WERI-Rb-1 (cell line): ENCODE results near the gene CDIP1.
A peak's percentile ranks its signal among the peaks of the same experiment; 100 is the strongest.

Source experiments
- DNase-seq: peaks from one replicate; pipeline ENCODE4 v3.0.0-alpha.2; 2020
- H3K27ac ChIP-seq: fragments of 250-450 bp; sonication (Bioruptor Pico); 2 replicates; pipeline ENCODE4 v1.5.1; 2020; ENCODE audit warnings: mild to moderate bottlenecking, moderate library complexity
- H3K27me3 ChIP-seq: fragments of 250-450 bp; sonication (Bioruptor Pico); 2 replicates; pipeline ENCODE4 v1.5.1; 2021; ENCODE audit warnings: mild to moderate bottlenecking, low read depth, moderate library complexity; ENCODE audit not compliant: insufficient read depth, severe bottlenecking
- H3K36me3 ChIP-seq: fragments of 250-450 bp; sonication (Bioruptor Pico); 2 replicates; pipeline ENCODE4 v1.5.1; 2020; ENCODE audit warnings: mild to moderate bottlenecking, moderate library complexity
- H3K4me3 ChIP-seq: 2 replicates; pipeline ENCODE4 v1.5.1; 2011; ENCODE audit warnings: low read depth, mild to moderate bottlenecking, control low read depth, low read length
- H3K9me3 ChIP-seq: fragments of 250-450 bp; sonication (Bioruptor Pico); 2 replicates; pipeline ENCODE4 v1.5.1; 2021; ENCODE audit warnings: mild to moderate bottlenecking, moderate library complexity; ENCODE audit not compliant: severe bottlenecking
- CTCF ChIP-seq: IDR thresholded peaks from 2 replicates; pipeline ENCODE4 v1.5.1; 2011; ENCODE audit warnings: low read depth, mild to moderate bottlenecking, control low read depth, inconsistent platforms, low read length

Gene CDIP1

GRCh38 chr16:4517812-4518680 lies 20.5 kb downstream of the CDIP1 start:
- peak; percentile 91 for TF ChIP-seq CTCF
- peak; percentile 77 for DNase-seq
- Histone ChIP-seq H3K36me3 (peaks cover 14% of the 10 kb centered on the region), H3K27ac (no peak overlapping the region; the same call in 1 of the 2 replicates), H3K9me3 (no peaks in the 10 kb centered on the region), H3K27me3 (no peaks in the 10 kb centered on the region), H3K4me3 (no peak overlapping the region)

GRCh38 chr16:4515611-4516233 lies 22.9 kb downstream of the CDIP1 start:
- Histone ChIP-seq H3K27ac (no peak overlapping the region), H3K9me3 (no peaks in the 10 kb centered on the region), H3K36me3 (peaks cover 34% of the 10 kb centered on the region), H3K4me3 (no peak overlapping the region), H3K27me3 (no peaks in the 10 kb centered on the region)
- DNase-seq = no peak
- TF ChIP-seq CTCF = no peak

GRCh38 chr16:4514606-4515005 lies 24.0 kb downstream of the CDIP1 start:
- Histone ChIP-seq H3K27ac (no peak overlapping the region), H3K9me3 (no peaks in the 10 kb centered on the region), H3K4me3 (no peak overlapping the region), H3K36me3 (peaks cover 45% of the 10 kb centered on the region), H3K27me3 (no peaks in the 10 kb centered on the region)
- no peak for DNase-seq
- TF ChIP-seq CTCF = no peak

- no peak for TF ChIP-seq CTCF
- Histone ChIP-seq H3K9me3 (no peaks in the 10 kb centered on the region), H3K4me3 (no peak overlapping the region), H3K27ac (no peak overlapping the region), H3K36me3 (peaks cover 53% of the 10 kb centered on the region), H3K27me3 (no peaks in the 10 kb centered on the region)
- DNase-seq = no peak
Observed at GRCh38 chr16:4513881-4514280, 24.7 kb downstream of the CDIP1 start.

GRCh38 chr16:4513086-4513860 lies 25.3 kb downstream of the CDIP1 start:
- no peak for TF ChIP-seq CTCF
- Histone ChIP-seq H3K9me3 (no peaks in the 10 kb centered on the region), H3K27me3 (no peaks in the 10 kb centered on the region), H3K36me3 (peaks cover 59% of the 10 kb centered on the region), H3K27ac (no peak overlapping the region), H3K4me3 (no peak overlapping the region)
- DNase-seq = no peak
